GM23338 (cell line): ENCODE measurements around the gene MRPL48. TPM values are rescaled to one million over a fixed set of nuclear protein-coding genes. Genes with fewer than 3 reads are reported as not detected.

Experiments used
- ATAC-seq: fragments of 200-7000 bp; cut with Tn5 transposase; 3 replicates; pipeline ENCODE4 v1.9.1; 2020
- DNase-seq: peaks from one replicate; pipeline ENCODE4 v3.0.0-alpha.2; 2015; ENCODE audit warnings: low spot score
- H2AFZ ChIP-seq: fragments of 200-600 bp; sonication (generic); 2 replicates; pipeline ENCODE4 v1.8.0; 2016; ENCODE audit warnings: antibody characterized with exemption, mild to moderate bottlenecking, moderate library complexity
- H3F3A ChIP-seq: fragments of 200-600 bp; sonication (generic); replicated peaks from 2 replicates; pipeline ENCODE4 v1.8.0; 2017; ENCODE audit warnings: antibody characterized with exemption, mixed run types, low read depth
- H3K27ac ChIP-seq: fragments of 200-600 bp; sonication (generic); 2 replicates; pipeline ENCODE4 v1.6.1; 2016; ENCODE audit warnings: low read depth
- H3K27me3 ChIP-seq: fragments of 200-600 bp; sonication (generic); 2 replicates; pipeline ENCODE4 v1.8.0; 2016; ENCODE audit warnings: mild to moderate bottlenecking, mixed run types, moderate library complexity; ENCODE audit not compliant: insufficient read depth
- H3K36me3 ChIP-seq: fragments of 200-600 bp; sonication (generic); 2 replicates; pipeline ENCODE4 v1.8.0; 2016; ENCODE audit warnings: mild to moderate bottlenecking; ENCODE audit not compliant: insufficient read depth
- H3K4me1 ChIP-seq: fragments of 200-600 bp; sonication (generic); 2 replicates; pipeline ENCODE4 v1.8.0; 2016; ENCODE audit warnings: mild to moderate bottlenecking, moderate library complexity; ENCODE audit not compliant: insufficient read depth
- H3K4me2 ChIP-seq: fragments of 200-600 bp; sonication (generic); 2 replicates; pipeline ENCODE4 v1.7.1; 2017; ENCODE audit warnings: mixed run types
- H3K4me3 ChIP-seq: fragments of 200-600 bp; sonication (generic); 2 replicates; pipeline ENCODE4 v1.6.1; 2016; ENCODE audit warnings: mixed run types
- H3K79me2 ChIP-seq: fragments of 200-600 bp; sonication (generic); replicated peaks from 2 replicates; pipeline ENCODE4 v1.8.0; 2017; ENCODE audit warnings: mild to moderate bottlenecking; ENCODE audit not compliant: insufficient read depth
- H3K9me2 ChIP-seq: fragments of 200-600 bp; sonication (generic); 2 replicates; pipeline ENCODE4 v1.8.0; 2017; ENCODE audit not compliant: insufficient read depth
- H4K20me1 ChIP-seq: fragments of 200-600 bp; sonication (generic); replicated peaks from 2 replicates; pipeline ENCODE4 v1.8.0; 2017; ENCODE audit warnings: mild to moderate bottlenecking; ENCODE audit not compliant: insufficient read depth
- H3K27ac Mint-ChIP-seq: 2 replicates; pipeline ENCODE4 v1.8.0; 2020; ENCODE audit warnings: inconsistent platforms, mild to moderate bottlenecking, moderate library complexity, mixed read lengths
- H3K27me3 Mint-ChIP-seq: 3 replicates; pipeline ENCODE4 v1.8.0; 2022; ENCODE audit warnings: low read depth, mild to moderate bottlenecking, moderate library complexity, mixed read lengths, inconsistent platforms; ENCODE audit not compliant: insufficient read depth, poor library complexity
- H3K36me3 Mint-ChIP-seq: 3 replicates; pipeline ENCODE4 v1.8.0; 2021; ENCODE audit warnings: low read depth, mild to moderate bottlenecking, inconsistent platforms, moderate library complexity, mixed read lengths
- H3K4me1 Mint-ChIP-seq: 3 replicates; pipeline ENCODE4 v1.8.0; 2020; ENCODE audit warnings: mild to moderate bottlenecking, inconsistent platforms, mixed read lengths
- H3K4me3 Mint-ChIP-seq: 3 replicates; pipeline ENCODE4 v1.8.0; 2021; ENCODE audit warnings: moderate library complexity, mild to moderate bottlenecking, inconsistent platforms, mixed read lengths
- H3K9me3 Mint-ChIP-seq: 3 replicates; pipeline ENCODE4 v1.8.0; 2020; ENCODE audit warnings: moderate library complexity, mild to moderate bottlenecking, inconsistent platforms, mixed read lengths
- CREB1 ChIP-seq: fragments of 250-450 bp; sonication (Bioruptor Pico); IDR thresholded peaks from 2 replicates; pipeline ENCODE4 v1.5.0; 2020; ENCODE audit warnings: low read depth, mild to moderate bottlenecking, moderate library complexity
- EZH2 ChIP-seq: fragments of 200-600 bp; sonication (generic); IDR thresholded peaks from one replicate; pipeline ENCODE4 v1.8.0; 2017; ENCODE audit warnings: antibody characterized with exemption, mild to moderate bottlenecking, low read depth; ENCODE audit not compliant: unreplicated experiment
- EZH2phosphoT487 ChIP-seq: fragments of 200-600 bp; sonication (generic); IDR thresholded peaks from one replicate; pipeline ENCODE4 v1.8.1; 2018; ENCODE audit warnings: antibody characterized with exemption; ENCODE audit not compliant: unreplicated experiment
- JUNB ChIP-seq: IDR thresholded peaks from one replicate; pipeline ENCODE4 v1.6.1; 2016; ENCODE audit warnings: antibody characterized with exemption; ENCODE audit not compliant: unreplicated experiment
- NANOG ChIP-seq: IDR thresholded peaks from 2 replicates; pipeline ENCODE4 v1.6.1; 2016; ENCODE audit warnings: antibody characterized with exemption, borderline replicate concordance
- STAT1 ChIP-seq: IDR thresholded peaks from one replicate; pipeline ENCODE4 v1.6.1; 2016; ENCODE audit warnings: antibody characterized with exemption; ENCODE audit not compliant: unreplicated experiment
- ZNF114 ChIP-seq: fragments of 250-450 bp; sonication (Bioruptor Pico); IDR thresholded peaks from 2 replicates; pipeline ENCODE4 v1.5.0; 2020; ENCODE audit warnings: mild to moderate bottlenecking, moderate library complexity
- ZNF331 ChIP-seq: fragments of 250-450 bp; sonication (Bioruptor Pico); IDR thresholded peaks from 2 replicates; pipeline ENCODE4 v1.5.0; 2020; ENCODE audit warnings: low read depth, mild to moderate bottlenecking, moderate library complexity
- polyA plus RNA-seq: library from polyadenylated mRNA; unstranded; fragments of >200 nt; fragmentation: Nextera tagmentation; extraction: Ambion mirVana; gene quantifications from 2 replicates; pipeline ENCODE4 v1.2.1, GENCODE V29; 2016
- total RNA-seq: library from RNA; depleted of rRNA; stranded (reverse); fragments of >200 nt; shearing (Covaris generic); gene quantifications from 2 replicates; pipeline ENCODE4 v1.2.3, GENCODE V29; 2014
- TF ChIP-seq, protein P1 (sequence below), 2 experiments: fragments of 200-600 bp in 1 of 2; sonication (generic) in 1 of 2; conservative IDR thresholded peaks; 2 replicates each; pipeline versions ENCODE4 v1.5.1 to v1.6.1; 2016 to 2017; ENCODE audit warnings: antibody characterized with exemption in 2 of 2, low read depth in 2 of 2, mild to moderate bottlenecking in 2 of 2, moderate library complexity in 1 of 2
- TF ChIP-seq, protein P2 (sequence below): fragments of 250-450 bp; sonication (Bioruptor Pico); IDR thresholded peaks from 2 replicates; pipeline ENCODE4 v1.5.0; 2020; ENCODE audit warnings: mild to moderate bottlenecking, moderate library complexity

MRPL48 gene
- total and polyA plus RNA-seq, 2 experiments from 2014 or later: 24.1 to 103 TPM

DNA sequence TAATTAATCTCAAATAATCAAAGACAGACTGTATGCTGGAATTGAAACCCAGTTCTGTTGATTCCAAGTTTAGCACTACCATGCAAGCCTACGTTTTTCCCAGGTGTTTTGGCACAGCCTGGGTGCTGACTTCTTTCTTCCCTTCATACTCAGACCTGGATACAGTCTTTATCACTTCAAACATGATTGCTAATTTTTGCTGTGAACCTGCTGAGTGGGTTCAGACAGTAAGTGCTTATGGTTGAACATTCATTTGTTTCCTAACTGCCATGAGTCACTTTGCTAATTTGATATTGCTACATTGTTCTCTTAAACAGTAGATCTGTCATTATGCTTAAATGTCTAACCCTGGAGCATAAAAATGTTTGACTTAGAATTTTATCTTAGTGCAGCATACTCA lies 101.3 kb downstream of the MRPL48 start (continued):
- no peak for TF ChIP-seq NANOG
- TF ChIP-seq, protein P1, sequence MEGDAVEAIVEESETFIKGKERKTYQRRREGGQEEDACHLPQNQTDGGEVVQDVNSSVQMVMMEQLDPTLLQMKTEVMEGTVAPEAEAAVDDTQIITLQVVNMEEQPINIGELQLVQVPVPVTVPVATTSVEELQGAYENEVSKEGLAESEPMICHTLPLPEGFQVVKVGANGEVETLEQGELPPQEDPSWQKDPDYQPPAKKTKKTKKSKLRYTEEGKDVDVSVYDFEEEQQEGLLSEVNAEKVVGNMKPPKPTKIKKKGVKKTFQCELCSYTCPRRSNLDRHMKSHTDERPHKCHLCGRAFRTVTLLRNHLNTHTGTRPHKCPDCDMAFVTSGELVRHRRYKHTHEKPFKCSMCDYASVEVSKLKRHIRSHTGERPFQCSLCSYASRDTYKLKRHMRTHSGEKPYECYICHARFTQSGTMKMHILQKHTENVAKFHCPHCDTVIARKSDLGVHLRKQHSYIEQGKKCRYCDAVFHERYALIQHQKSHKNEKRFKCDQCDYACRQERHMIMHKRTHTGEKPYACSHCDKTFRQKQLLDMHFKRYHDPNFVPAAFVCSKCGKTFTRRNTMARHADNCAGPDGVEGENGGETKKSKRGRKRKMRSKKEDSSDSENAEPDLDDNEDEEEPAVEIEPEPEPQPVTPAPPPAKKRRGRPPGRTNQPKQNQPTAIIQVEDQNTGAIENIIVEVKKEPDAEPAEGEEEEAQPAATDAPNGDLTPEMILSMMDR (conservative IDR thresholded peaks at IDR 0.05; ENCODE audit: low read depth in 2 of 2): no peak
- TF ChIP-seq ZNF331: no peak
- no peak for TF ChIP-seq EZH2phosphoT487
- no peak for TF ChIP-seq CREB1 (CRISPR knock-in tag)
- TF ChIP-seq ZNF114: no peak
- no peak for TF ChIP-seq STAT1
- TF ChIP-seq JUNB: no peak
- TF ChIP-seq EZH2: no peak

DNA sequence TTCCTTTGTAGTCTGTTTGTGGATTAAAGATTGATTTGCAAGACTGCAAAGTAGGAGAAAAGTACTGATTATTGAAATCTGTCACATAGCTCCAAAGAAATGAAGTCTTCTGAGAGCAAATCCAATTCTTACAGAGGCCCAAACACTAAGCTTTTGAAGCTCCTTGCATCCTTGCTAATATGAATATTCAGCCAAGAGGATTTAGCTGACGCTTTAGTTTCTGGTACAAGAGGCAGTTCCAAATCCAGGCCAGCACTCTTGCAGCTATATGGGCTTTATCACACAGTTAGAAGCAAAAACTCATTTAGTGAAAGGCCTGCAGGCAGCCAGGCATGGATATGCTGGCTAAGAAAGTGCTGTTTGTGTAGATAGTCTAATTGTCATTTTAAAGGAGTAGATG lies 101.9 kb downstream of the MRPL48 start:
- ATAC-seq: no peak
- Histone ChIP-seq H3K36me3 (peaks cover 6% of the 10 kb centered on the region; the same call in 1 of the 2 replicates), H2AFZ (no peak overlapping the region), H3K79me2 (no peaks in the 10 kb centered on the region), H3K27me3 (no peaks in the 10 kb centered on the region), H3F3A (no peaks in the 10 kb centered on the region), H4K20me1 (no peaks in the 10 kb centered on the region; the same call in 1 of the 2 replicates), H3K4me3 (no peak overlapping the region), H3K4me2 (no peak overlapping the region), H3K4me1 (no peaks in the 10 kb centered on the region), H3K9me2 (no peaks in the 10 kb centered on the region), H3K27ac (no peak overlapping the region)
- no peak for DNase-seq
- no peak overlapping the region for H3K27ac Mint-ChIP-seq
- no peak for TF ChIP-seq ZNF331
- TF ChIP-seq EZH2: no peak
- no peak for TF ChIP-seq EZH2phosphoT487
- TF ChIP-seq, protein P2, sequence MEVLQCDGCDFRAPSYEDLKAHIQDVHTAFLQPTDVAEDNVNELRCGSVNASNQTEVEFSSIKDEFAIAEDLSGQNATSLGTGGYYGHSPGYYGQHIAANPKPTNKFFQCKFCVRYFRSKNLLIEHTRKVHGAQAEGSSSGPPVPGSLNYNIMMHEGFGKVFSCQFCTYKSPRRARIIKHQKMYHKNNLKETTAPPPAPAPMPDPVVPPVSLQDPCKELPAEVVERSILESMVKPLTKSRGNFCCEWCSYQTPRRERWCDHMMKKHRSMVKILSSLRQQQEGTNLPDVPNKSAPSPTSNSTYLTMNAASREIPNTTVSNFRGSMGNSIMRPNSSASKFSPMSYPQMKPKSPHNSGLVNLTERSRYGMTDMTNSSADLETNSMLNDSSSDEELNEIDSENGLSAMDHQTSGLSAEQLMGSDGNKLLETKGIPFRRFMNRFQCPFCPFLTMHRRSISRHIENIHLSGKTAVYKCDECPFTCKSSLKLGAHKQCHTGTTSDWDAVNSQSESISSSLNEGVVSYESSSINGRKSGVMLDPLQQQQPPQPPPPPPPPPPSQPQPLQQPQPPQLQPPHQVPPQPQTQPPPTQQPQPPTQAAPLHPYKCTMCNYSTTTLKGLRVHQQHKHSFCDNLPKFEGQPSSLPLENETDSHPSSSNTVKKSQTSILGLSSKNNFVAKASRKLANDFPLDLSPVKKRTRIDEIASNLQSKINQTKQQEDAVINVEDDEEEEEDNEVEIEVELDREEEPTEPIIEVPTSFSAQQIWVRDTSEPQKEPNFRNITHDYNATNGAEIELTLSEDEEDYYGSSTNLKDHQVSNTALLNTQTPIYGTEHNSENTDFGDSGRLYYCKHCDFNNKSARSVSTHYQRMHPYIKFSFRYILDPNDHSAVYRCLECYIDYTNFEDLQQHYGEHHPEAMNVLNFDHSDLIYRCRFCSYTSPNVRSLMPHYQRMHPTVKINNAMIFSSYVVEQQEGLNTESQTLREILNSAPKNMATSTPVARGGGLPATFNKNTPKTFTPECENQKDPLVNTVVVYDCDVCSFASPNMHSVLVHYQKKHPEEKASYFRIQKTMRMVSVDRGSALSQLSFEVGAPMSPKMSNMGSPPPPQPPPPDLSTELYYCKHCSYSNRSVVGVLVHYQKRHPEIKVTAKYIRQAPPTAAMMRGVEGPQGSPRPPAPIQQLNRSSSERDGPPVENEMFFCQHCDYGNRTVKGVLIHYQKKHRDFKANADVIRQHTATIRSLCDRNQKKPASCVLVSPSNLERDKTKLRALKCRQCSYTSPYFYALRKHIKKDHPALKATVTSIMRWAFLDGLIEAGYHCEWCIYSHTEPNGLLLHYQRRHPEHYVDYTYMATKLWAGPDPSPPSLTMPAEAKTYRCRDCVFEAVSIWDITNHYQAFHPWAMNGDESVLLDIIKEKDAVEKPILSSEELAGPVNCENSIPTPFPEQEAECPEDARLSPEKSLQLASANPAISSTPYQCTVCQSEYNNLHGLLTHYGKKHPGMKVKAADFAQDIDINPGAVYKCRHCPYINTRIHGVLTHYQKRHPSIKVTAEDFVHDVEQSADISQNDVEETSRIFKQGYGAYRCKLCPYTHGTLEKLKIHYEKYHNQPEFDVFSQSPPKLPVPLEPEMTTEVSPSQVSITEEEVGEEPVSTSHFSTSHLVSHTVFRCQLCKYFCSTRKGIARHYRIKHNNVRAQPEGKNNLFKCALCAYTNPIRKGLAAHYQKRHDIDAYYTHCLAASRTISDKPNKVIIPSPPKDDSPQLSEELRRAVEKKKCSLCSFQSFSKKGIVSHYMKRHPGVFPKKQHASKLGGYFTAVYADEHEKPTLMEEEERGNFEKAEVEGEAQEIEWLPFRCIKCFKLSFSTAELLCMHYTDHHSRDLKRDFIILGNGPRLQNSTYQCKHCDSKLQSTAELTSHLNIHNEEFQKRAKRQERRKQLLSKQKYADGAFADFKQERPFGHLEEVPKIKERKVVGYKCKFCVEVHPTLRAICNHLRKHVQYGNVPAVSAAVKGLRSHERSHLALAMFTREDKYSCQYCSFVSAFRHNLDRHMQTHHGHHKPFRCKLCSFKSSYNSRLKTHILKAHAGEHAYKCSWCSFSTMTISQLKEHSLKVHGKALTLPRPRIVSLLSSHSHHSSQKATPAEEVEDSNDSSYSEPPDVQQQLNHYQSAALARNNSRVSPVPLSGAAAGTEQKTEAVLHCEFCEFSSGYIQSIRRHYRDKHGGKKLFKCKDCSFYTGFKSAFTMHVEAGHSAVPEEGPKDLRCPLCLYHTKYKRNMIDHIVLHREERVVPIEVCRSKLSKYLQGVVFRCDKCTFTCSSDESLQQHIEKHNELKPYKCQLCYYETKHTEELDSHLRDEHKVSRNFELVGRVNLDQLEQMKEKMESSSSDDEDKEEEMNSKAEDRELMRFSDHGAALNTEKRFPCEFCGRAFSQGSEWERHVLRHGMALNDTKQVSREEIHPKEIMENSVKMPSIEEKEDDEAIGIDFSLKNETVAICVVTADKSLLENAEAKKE (CRISPR knock-in tag): no peak
- TF ChIP-seq STAT1: no peak
- no peak for TF ChIP-seq NANOG
- H3K4me3 Mint-ChIP-seq: no peak overlapping the region
- peaks cover 9% of the 10 kb centered on the region for H3K36me3 Mint-ChIP-seq
- no peaks in the 10 kb centered on the region for H3K9me3 Mint-ChIP-seq
- peaks cover 2% of the 10 kb centered on the region for H3K27me3 Mint-ChIP-seq
- no peaks in the 10 kb centered on the region for H3K4me1 Mint-ChIP-seq
